ENCODE results near the gene CABLES1.

DNA sequence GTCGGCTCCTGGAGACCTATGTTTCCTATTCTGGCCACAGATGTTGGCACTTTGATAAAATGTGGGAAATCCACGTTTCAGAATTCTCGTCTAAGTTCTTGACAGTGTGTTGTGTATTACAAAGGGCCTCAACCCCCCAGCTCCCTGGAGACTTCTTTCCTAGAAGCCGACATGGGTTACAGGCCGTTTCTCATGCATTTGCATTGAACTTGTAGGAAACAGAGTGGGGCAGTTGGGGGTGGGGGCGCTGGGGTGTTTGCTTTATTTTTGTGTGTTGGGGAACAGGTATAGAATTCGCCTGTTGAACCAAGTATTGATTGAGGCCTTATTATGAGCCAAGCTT is 104.0 kb downstream of the CABLES1 start:
- TF ChIP-seq CTCF (IDR thresholded peaks at IDR 0.05; ENCODE audit: low read length) (no peak), EZH2 (IDR thresholded peaks at IDR 0.05; ENCODE audit: borderline replicate concordance, low read length) (no peak)

Measured in OCI-LY1 (cell line).